GM12891 (cell line): ENCODE data around the gene ADIRF.

ENCODE experiments used
- DNase-seq: peaks from one replicate; pipeline ENCODE4 v3.0.0; 2011; ENCODE audit warnings: low spot score; ENCODE audit not compliant: insufficient read length
- FAIRE-seq: peaks from 2 replicates; lab custom pipeline; 2011; peaks lifted over from hg19 to GRCh38; lab: Jason Lieb, UNC
- PAX5 ChIP-seq: IDR thresholded peaks from 2 replicates; pipeline ENCODE4 v1.6.1; 2011; ENCODE audit warnings: low read length, moderate library complexity, mild to moderate bottlenecking; ENCODE audit not compliant: insufficient read depth, severe bottlenecking
- POLR2A ChIP-seq: IDR thresholded peaks from 2 replicates; pipeline ENCODE4 v1.6.1; 2011; ENCODE audit warnings: low read depth, low read length, control low read depth
- POLR2AphosphoS5 ChIP-seq: IDR thresholded peaks from 2 replicates; pipeline ENCODE4 v1.6.1; 2011; ENCODE audit warnings: low read depth, low read length, control low read depth
- POU2F2 ChIP-seq: IDR thresholded peaks from 2 replicates; pipeline ENCODE4 v1.6.1; 2011; ENCODE audit warnings: low read depth, mild to moderate bottlenecking, control low read depth, low read length, moderate library complexity
- SPI1 ChIP-seq: IDR thresholded peaks from 2 replicates; pipeline ENCODE4 v1.6.1; 2011; ENCODE audit warnings: low read depth, low read length, control low read depth
- TAF1 ChIP-seq: IDR thresholded peaks from 2 replicates; pipeline ENCODE4 v1.6.1; 2011; ENCODE audit warnings: low read depth, low read length, control low read depth

ADIRF gene

GRCh38 chr10:86956848-86957448, 11.3 kb upstream of the ADIRF start:
- TF ChIP-seq SPI1 (no peak), POU2F2 (no peak)
- FAIRE-seq, result no peak
- DNase-seq, result no peak

GRCh38 chr10:86957471-86958115, 10.7 kb upstream of the ADIRF start, which contains the start of gene MMRN2:
TSS of gene MMRN2 (minus strand) at chr10:86957615. CDS start at chr10:86957541, 74 bp downstream.
- TF ChIP-seq SPI1 (peak; percentile 54), POU2F2 (no peak)
- DNase-seq (no peak), FAIRE-seq (no peak)

DNA sequence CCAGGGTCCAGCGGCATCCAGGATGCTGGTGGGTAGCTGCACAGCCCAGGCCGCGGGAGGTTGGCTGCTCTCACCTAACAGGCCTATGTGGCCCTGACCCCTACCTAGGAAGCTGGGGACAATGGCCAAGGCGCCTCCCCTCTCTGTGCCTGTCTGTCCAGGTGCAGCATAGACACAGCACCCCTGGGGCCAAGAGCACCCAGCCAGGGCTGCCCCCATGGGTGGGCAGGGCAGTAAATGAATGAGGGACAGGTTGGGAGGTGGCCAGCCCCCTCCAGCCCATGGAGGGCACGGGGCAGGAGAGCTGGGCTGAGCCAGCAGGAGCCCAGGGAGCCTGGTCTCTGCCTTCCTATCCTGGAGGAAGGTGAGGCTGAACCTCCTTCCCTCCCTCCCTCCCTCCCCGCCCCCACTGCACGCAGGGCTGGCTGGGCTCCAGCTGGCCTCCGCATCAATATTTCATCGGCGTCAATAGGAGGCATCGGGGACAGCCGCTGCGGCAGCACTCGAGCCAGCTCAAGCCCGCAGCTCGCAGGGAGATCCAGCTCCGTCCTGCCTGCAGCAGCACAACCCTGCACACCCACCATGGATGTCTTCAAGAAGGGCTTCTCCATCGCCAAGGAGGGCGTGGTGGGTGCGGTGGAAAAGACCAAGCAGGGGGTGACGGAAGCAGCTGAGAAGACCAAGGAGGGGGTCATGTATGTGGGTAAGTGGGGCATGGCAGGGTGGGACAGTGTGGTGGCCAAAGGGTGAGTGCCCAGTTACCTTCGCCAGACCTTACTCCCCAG, 10.0 kb upstream of the ADIRF start, which contains the start of gene SNCG:
Gene SNCG (plus strand): TSS at position 484 of the 785 bp plus-strand sequence. CDS start 99 bp downstream, at position 583.
- DNase-seq (no peak), FAIRE-seq (no peak)
- TF ChIP-seq POLR2AphosphoS5 (no peak), POLR2A (no peak), TAF1 (no peak), POU2F2 (no peak), SPI1 (no peak), PAX5 (no peak)

GRCh38 chr10:86958901-86959736, 9.2 kb upstream of the ADIRF start:
- no peak for TF ChIP-seq POLR2AphosphoS5
- TF ChIP-seq TAF1, result no peak
- TF ChIP-seq SPI1, result no peak
- TF ChIP-seq POU2F2, result no peak
- TF ChIP-seq PAX5, result no peak
- TF ChIP-seq POLR2A, result no peak
- FAIRE-seq, result no peak
- no peak for DNase-seq

DNA sequence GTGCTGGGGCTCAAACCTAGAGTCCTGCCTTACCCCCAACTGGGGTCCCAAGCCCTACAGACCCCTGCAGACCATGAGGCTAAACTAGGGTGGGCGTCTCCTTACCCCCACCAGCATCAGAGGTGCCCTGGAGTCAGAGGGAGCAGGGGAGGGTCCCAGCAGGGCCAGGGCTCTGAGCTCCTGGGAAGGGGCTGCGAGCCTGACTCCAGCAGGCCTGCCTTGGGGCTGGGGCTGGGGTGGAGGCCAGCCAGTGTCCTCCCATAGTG, 8.6 kb upstream of the ADIRF start:
- DNase-seq (no peak), FAIRE-seq (no peak)
- TF ChIP-seq TAF1, result no peak
- TF ChIP-seq POLR2AphosphoS5, result no peak
- TF ChIP-seq POLR2A, result no peak
- no peak for TF ChIP-seq POU2F2
- TF ChIP-seq SPI1, result no peak
- no peak for TF ChIP-seq PAX5

DNA sequence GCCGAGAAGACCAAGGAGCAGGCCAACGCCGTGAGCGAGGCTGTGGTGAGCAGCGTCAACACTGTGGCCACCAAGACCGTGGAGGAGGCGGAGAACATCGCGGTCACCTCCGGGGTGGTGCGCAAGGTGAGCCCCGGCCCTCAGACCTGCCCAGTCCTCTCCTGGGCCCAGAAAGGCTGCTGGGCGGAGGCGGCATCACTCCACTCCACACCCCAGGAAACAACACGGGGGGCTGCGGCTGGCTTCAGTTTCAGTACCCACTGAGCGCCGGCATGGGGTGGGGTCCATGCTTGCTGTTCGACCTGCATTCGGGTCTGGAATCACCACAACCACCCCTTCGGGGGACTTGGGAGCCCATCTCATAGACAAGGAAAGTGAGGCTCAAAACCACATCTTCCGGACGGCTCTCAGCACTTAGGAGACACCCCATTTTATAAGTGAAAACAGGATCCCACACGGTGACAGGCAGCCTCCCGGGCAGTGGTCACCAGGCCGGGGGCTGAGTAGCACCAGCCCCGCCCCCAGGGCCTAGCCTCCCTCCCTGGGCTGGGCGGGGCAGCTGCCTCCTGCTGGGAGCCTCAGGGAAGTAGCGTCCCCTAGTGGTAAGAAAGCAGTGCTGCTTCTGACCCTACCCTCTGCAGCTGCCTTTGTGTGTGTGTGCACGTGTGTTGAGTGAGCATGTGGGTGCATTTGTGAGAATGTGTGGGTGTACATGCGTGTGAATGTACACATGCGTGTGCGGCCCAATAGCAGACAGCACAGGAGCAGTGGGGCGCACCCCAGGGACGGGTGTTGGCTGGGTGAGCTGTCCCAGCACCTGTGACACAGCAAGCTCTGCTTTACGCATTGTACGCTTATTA, 8.0 kb upstream of the ADIRF start:
- TF ChIP-seq POU2F2 (0 out of 2 replicates have a peak, but pooled peaks have one; percentile 39), POLR2A (no peak), PAX5 (no peak)
- peak; percentile 86 for DNase-seq
- peak; percentile 99 for FAIRE-seq

DNA sequence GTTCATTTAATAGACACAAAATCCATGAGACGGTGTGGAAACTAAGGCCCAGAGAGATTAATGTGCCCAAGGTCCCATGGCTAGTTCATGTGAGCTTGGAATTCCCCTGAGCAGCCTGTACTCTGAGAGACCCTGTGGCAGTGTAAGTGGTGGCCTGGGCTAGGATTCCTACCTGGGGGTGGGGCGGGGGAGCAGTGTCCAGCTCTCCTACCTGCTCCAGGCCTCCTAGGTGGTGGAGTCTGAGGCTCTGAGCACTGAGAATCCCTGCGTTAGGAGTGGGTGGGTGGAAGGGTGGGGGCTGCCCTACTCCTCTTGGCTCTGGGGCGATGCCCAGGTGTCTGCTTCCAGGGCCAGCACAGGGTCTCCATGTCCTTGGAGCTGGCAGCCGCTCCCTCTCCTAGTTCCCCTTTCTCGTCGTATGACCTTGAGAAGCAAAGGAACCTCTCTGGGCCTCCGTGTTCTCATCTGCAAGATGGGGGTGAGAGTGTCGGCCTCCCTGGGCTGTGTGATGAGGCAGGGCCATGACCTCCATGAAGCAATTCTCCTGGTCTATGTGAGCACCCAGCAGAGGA, 7.3 kb upstream of the ADIRF start:
- DNase-seq (no peak), FAIRE-seq (no peak)
- no peak for TF ChIP-seq PAX5
- TF ChIP-seq POLR2AphosphoS5, result no peak
- TF ChIP-seq TAF1, result no peak

DNA sequence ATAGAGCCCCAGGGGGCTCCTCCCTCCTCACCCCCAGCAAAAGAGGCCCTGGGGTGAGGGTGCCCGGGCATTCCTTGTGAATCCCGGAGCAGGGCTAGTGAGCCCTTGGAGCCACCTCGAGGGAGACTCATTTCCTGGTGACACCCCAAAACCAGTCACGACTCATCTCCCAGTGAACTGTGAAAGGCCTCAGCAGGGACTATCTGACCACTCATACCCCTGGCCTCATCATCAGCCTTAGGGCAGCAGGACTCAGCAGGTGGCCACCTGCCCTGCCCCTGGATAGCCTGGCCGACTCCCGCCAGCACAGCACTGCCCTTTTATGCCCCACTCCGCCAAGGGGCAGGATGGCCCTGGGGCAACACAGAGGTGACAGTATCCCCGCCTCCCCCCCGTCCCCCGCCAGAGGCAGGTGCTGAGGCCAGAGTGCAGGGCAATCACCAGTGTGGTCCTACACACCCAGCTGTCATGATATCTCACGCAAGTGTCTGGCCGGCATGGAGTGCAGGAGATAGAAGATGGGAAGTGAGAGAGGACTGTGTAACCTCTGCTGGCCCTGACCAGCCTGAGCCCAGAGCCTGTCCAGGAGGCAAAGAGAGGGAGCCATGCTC, 6.7 kb upstream of the ADIRF start:
- TF ChIP-seq POLR2A, result no peak
- no peak for TF ChIP-seq PAX5
- no peak for TF ChIP-seq POU2F2
- TF ChIP-seq SPI1, result no peak
- TF ChIP-seq POLR2AphosphoS5, result no peak
- no peak for TF ChIP-seq TAF1
- DNase-seq (no peak), FAIRE-seq (no peak)
